ENCODE results near the gene RDH16. TPM values are rescaled to one million over a fixed set of nuclear protein-coding genes. Genes with fewer than 3 reads are reported as not detected.

RDH16 gene
- total and polyA plus RNA-seq, 2 experiments from 2014 or later = 0.52 to 0.66 TPM

DNA sequence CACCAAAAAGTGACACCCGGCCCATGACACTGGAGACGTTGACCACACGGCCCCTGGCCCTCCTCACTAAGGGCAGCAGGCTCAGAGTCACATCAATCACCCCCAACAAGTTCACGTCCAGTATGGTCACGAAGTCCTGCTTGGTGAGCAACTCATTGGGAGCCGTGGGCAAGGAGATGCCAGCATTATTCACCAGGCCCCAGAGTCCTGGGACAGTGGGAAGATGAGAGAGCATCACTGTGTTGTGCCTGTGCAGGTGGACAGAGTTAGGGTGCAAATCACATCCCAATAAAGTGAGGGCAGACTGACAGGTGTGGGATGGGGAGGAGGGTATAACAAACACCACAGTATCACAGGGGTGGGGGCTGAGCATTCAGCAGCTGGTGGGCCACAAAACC lies 2.5 kb downstream of the RDH16 start:
- Mint-ChIP-seq H3K9me3 (peaks cover 48% of the 10 kb centered on the region), H3K4me3 (no peak overlapping the region), H3K36me3 (ENCODE audit: low read depth) (peaks cover 5% of the 10 kb centered on the region), H3K27me3 (ENCODE audit: insufficient read depth, low read depth, poor library complexity) (peaks cover 12% of the 10 kb centered on the region), H3K27ac (no peak overlapping the region), H3K4me1 (no peaks in the 10 kb centered on the region)
- H3K4me1 ChIP-seq (ENCODE audit: insufficient read depth) = no peaks in the 10 kb centered on the region
- H3K9me2 ChIP-seq (ENCODE audit: insufficient read depth) = peaks cover 4% of the 10 kb centered on the region; the same call in 1 of the 2 replicates
- TF ChIP-seq, protein P1, sequence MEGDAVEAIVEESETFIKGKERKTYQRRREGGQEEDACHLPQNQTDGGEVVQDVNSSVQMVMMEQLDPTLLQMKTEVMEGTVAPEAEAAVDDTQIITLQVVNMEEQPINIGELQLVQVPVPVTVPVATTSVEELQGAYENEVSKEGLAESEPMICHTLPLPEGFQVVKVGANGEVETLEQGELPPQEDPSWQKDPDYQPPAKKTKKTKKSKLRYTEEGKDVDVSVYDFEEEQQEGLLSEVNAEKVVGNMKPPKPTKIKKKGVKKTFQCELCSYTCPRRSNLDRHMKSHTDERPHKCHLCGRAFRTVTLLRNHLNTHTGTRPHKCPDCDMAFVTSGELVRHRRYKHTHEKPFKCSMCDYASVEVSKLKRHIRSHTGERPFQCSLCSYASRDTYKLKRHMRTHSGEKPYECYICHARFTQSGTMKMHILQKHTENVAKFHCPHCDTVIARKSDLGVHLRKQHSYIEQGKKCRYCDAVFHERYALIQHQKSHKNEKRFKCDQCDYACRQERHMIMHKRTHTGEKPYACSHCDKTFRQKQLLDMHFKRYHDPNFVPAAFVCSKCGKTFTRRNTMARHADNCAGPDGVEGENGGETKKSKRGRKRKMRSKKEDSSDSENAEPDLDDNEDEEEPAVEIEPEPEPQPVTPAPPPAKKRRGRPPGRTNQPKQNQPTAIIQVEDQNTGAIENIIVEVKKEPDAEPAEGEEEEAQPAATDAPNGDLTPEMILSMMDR (conservative IDR thresholded peaks at IDR 0.05; ENCODE audit: low read depth in 2 of 2) = no peak
- TF ChIP-seq, protein P2, sequence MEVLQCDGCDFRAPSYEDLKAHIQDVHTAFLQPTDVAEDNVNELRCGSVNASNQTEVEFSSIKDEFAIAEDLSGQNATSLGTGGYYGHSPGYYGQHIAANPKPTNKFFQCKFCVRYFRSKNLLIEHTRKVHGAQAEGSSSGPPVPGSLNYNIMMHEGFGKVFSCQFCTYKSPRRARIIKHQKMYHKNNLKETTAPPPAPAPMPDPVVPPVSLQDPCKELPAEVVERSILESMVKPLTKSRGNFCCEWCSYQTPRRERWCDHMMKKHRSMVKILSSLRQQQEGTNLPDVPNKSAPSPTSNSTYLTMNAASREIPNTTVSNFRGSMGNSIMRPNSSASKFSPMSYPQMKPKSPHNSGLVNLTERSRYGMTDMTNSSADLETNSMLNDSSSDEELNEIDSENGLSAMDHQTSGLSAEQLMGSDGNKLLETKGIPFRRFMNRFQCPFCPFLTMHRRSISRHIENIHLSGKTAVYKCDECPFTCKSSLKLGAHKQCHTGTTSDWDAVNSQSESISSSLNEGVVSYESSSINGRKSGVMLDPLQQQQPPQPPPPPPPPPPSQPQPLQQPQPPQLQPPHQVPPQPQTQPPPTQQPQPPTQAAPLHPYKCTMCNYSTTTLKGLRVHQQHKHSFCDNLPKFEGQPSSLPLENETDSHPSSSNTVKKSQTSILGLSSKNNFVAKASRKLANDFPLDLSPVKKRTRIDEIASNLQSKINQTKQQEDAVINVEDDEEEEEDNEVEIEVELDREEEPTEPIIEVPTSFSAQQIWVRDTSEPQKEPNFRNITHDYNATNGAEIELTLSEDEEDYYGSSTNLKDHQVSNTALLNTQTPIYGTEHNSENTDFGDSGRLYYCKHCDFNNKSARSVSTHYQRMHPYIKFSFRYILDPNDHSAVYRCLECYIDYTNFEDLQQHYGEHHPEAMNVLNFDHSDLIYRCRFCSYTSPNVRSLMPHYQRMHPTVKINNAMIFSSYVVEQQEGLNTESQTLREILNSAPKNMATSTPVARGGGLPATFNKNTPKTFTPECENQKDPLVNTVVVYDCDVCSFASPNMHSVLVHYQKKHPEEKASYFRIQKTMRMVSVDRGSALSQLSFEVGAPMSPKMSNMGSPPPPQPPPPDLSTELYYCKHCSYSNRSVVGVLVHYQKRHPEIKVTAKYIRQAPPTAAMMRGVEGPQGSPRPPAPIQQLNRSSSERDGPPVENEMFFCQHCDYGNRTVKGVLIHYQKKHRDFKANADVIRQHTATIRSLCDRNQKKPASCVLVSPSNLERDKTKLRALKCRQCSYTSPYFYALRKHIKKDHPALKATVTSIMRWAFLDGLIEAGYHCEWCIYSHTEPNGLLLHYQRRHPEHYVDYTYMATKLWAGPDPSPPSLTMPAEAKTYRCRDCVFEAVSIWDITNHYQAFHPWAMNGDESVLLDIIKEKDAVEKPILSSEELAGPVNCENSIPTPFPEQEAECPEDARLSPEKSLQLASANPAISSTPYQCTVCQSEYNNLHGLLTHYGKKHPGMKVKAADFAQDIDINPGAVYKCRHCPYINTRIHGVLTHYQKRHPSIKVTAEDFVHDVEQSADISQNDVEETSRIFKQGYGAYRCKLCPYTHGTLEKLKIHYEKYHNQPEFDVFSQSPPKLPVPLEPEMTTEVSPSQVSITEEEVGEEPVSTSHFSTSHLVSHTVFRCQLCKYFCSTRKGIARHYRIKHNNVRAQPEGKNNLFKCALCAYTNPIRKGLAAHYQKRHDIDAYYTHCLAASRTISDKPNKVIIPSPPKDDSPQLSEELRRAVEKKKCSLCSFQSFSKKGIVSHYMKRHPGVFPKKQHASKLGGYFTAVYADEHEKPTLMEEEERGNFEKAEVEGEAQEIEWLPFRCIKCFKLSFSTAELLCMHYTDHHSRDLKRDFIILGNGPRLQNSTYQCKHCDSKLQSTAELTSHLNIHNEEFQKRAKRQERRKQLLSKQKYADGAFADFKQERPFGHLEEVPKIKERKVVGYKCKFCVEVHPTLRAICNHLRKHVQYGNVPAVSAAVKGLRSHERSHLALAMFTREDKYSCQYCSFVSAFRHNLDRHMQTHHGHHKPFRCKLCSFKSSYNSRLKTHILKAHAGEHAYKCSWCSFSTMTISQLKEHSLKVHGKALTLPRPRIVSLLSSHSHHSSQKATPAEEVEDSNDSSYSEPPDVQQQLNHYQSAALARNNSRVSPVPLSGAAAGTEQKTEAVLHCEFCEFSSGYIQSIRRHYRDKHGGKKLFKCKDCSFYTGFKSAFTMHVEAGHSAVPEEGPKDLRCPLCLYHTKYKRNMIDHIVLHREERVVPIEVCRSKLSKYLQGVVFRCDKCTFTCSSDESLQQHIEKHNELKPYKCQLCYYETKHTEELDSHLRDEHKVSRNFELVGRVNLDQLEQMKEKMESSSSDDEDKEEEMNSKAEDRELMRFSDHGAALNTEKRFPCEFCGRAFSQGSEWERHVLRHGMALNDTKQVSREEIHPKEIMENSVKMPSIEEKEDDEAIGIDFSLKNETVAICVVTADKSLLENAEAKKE (CRISPR knock-in tag; IDR thresholded peaks at IDR 0.05) = no peak
- TF ChIP-seq EZH2 (IDR thresholded peaks at IDR 0.05; ENCODE audit: low read depth, unreplicated experiment) (no peak), EZH2phosphoT487 (IDR thresholded peaks at IDR 0.05; ENCODE audit: unreplicated experiment) (no peak), ZNF114 (CRISPR knock-in tag; IDR thresholded peaks at IDR 0.05) (no peak), ZNF331 (CRISPR knock-in tag; IDR thresholded peaks at IDR 0.05; ENCODE audit: low read depth) (no peak), NANOG (IDR thresholded peaks at IDR 0.05; ENCODE audit: borderline replicate concordance) (no peak)
- TF ChIP-seq, protein P3, sequence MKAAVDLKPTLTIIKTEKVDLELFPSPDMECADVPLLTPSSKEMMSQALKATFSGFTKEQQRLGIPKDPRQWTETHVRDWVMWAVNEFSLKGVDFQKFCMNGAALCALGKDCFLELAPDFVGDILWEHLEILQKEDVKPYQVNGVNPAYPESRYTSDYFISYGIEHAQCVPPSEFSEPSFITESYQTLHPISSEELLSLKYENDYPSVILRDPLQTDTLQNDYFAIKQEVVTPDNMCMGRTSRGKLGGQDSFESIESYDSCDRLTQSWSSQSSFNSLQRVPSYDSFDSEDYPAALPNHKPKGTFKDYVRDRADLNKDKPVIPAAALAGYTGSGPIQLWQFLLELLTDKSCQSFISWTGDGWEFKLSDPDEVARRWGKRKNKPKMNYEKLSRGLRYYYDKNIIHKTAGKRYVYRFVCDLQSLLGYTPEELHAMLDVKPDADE (IDR thresholded peaks at IDR 0.05) = no peak
- no peak for DNase-seq (ENCODE audit: low spot score)
- H3K36me3 ChIP-seq (ENCODE audit: insufficient read depth) = no peaks in the 10 kb centered on the region
- no peak overlapping the region for H3K4me3 ChIP-seq
- no peaks in the 10 kb centered on the region for H4K20me1 ChIP-seq (replicated peaks; ENCODE audit: insufficient read depth)
- H3K79me2 ChIP-seq (replicated peaks; ENCODE audit: insufficient read depth) = no peaks in the 10 kb centered on the region
- H3K4me2 ChIP-seq = no peak overlapping the region
- no peak overlapping the region for H2AFZ ChIP-seq
- no peaks in the 10 kb centered on the region for H3K27me3 ChIP-seq (ENCODE audit: insufficient read depth)
- ATAC-seq = no peak
- H3K27ac ChIP-seq (ENCODE audit: low read depth) = no peak overlapping the region
- H3F3A ChIP-seq (replicated peaks; ENCODE audit: low read depth) = no peaks in the 10 kb centered on the region

All from GM23338 (cell line).